Neuronal stem cell (in vitro differentiated cells): ENCODE results near the gene MAP6.

Experiments
- DNase-seq: peaks from one replicate; pipeline ENCODE4 v3.0.0-alpha.2; 2013; ENCODE audit warnings: low spot score
- H2AFZ ChIP-seq: one replicate; pipeline ENCODE4 v1.6.1; 2013; ENCODE audit warnings: mild to moderate bottlenecking, low read length, inconsistent platforms
- H2AK5ac ChIP-seq: 2 replicates; pipeline ENCODE4 v1.6.1; 2013; ENCODE audit warnings: low read depth, mild to moderate bottlenecking, inconsistent platforms, low read length, moderate library complexity, mixed read lengths
- H2BK120ac ChIP-seq: 2 replicates; pipeline ENCODE4 v1.6.1; 2013; ENCODE audit warnings: low read depth, mild to moderate bottlenecking, inconsistent platforms, low read length, moderate library complexity, mixed read lengths
- H2BK12ac ChIP-seq: one replicate; pipeline ENCODE4 v1.6.1; 2013; ENCODE audit warnings: low read length, inconsistent platforms
- H2BK15ac ChIP-seq: 2 replicates; pipeline ENCODE4 v1.6.1; 2013; ENCODE audit warnings: mild to moderate bottlenecking, low read length, inconsistent platforms, mixed read lengths
- H2BK5ac ChIP-seq: one replicate; pipeline ENCODE4 v1.6.1; 2013; ENCODE audit warnings: inconsistent platforms, mild to moderate bottlenecking, low read length, moderate library complexity
- H3K14ac ChIP-seq: one replicate; pipeline ENCODE4 v1.6.1; 2013; ENCODE audit warnings: low read length, inconsistent platforms
- H3K18ac ChIP-seq: 2 replicates; pipeline ENCODE4 v1.6.1; 2013; ENCODE audit warnings: low read length, inconsistent platforms
- H3K23ac ChIP-seq: 2 replicates; pipeline ENCODE4 v1.6.1; 2013; ENCODE audit warnings: low read depth, mild to moderate bottlenecking, mixed read lengths, low read length, inconsistent platforms; ENCODE audit not compliant: poor library complexity
- H3K27ac ChIP-seq: replicated peaks from 3 replicates; pipeline ENCODE4 v1.5.1; 2013; ENCODE audit warnings: low read length, inconsistent platforms
- H3K27me3 ChIP-seq, 3 experiments: 2 replicates each; pipeline ENCODE4 v1.6.1; 2013; ENCODE audit warnings: low read length in 3 of 3, mild to moderate bottlenecking in 2 of 3, inconsistent platforms in 1 of 3, low read depth in 1 of 3, mixed read lengths in 1 of 3, moderate library complexity in 1 of 3; ENCODE audit not compliant: control insufficient read depth in 3 of 3, insufficient read depth in 3 of 3
- H3K36me3 ChIP-seq, 2 donors: replicated peaks in 1 of 2; 2 replicates each; pipeline ENCODE4 v1.6.1; 2013; ENCODE audit warnings: low read length in 2 of 2; ENCODE audit not compliant: control insufficient read depth in 2 of 2, insufficient read depth in 2 of 2
- H3K4ac ChIP-seq: 2 replicates; pipeline ENCODE4 v1.6.1; 2013; ENCODE audit warnings: inconsistent platforms, mild to moderate bottlenecking, low read length, moderate library complexity
- H3K4me1 ChIP-seq, 2 donors: 1 replicate in 1 of 2; 2 replicates in 1 of 2; pipeline ENCODE4 v1.6.1; 2013; ENCODE audit warnings: low read length in 2 of 2, low read depth in 1 of 2; ENCODE audit not compliant: control insufficient read depth in 2 of 2, insufficient read depth in 1 of 2
- H3K4me2 ChIP-seq: one replicate; pipeline ENCODE4 v1.6.1; 2013; ENCODE audit warnings: mild to moderate bottlenecking, low read length, inconsistent platforms; ENCODE audit not compliant: insufficient read depth, poor library complexity, severe bottlenecking
- H3K4me3 ChIP-seq, 2 donors: 2 replicates each; pipeline ENCODE4 v1.5.1; 2013; ENCODE audit warnings: low read length in 2 of 2, mild to moderate bottlenecking in 2 of 2, inconsistent platforms in 1 of 2, moderate library complexity in 1 of 2
- H3K79me1 ChIP-seq: one replicate; pipeline ENCODE4 v1.6.1; 2013; ENCODE audit warnings: low read depth, mild to moderate bottlenecking, inconsistent platforms, low read length, moderate library complexity
- H3K9ac ChIP-seq: one replicate; pipeline ENCODE4 v1.6.1; 2013; ENCODE audit warnings: mild to moderate bottlenecking, low read depth, low read length, inconsistent platforms; ENCODE audit not compliant: poor library complexity
- H3K9me3 ChIP-seq, 2 donors: replicated peaks in 1 of 2; 2 replicates each; pipeline versions ENCODE3 to v1.6.1; 2013; ENCODE audit warnings: low read length in 2 of 2, mild to moderate bottlenecking in 2 of 2, inconsistent platforms in 1 of 2, low read depth in 1 of 2, mixed read lengths in 1 of 2, moderate library complexity in 1 of 2; ENCODE audit not compliant: control insufficient read depth in 2 of 2, insufficient read depth in 1 of 2
- H4K8ac ChIP-seq: one replicate; pipeline ENCODE4 v1.6.1; 2013; ENCODE audit warnings: low read depth, mild to moderate bottlenecking, inconsistent platforms, low read length, moderate library complexity
- H4K91ac ChIP-seq: one replicate; pipeline ENCODE4 v1.6.1; 2013; ENCODE audit warnings: low read length, low read depth, mild to moderate bottlenecking, inconsistent platforms; ENCODE audit not compliant: poor library complexity
- WGBS, 2 donors: extraction: QIAGEN DNeasy Blood & Tissue Kit; methylation state at CpG; one replicate each; pipeline ENCODE4 v1.1.7; 2013; ENCODE audit warnings: missing lambda C conversion rate in 2 of 2, mixed read lengths in 1 of 2; ENCODE audit not compliant: insufficient read length in 2 of 2, insufficient replicate concordance in 1 of 2; ENCODE audit errors: extremely low coverage in 2 of 2; 5-methylcytosine and 5-hydroxymethylcytosine counted together

Gene MAP6

DNA sequence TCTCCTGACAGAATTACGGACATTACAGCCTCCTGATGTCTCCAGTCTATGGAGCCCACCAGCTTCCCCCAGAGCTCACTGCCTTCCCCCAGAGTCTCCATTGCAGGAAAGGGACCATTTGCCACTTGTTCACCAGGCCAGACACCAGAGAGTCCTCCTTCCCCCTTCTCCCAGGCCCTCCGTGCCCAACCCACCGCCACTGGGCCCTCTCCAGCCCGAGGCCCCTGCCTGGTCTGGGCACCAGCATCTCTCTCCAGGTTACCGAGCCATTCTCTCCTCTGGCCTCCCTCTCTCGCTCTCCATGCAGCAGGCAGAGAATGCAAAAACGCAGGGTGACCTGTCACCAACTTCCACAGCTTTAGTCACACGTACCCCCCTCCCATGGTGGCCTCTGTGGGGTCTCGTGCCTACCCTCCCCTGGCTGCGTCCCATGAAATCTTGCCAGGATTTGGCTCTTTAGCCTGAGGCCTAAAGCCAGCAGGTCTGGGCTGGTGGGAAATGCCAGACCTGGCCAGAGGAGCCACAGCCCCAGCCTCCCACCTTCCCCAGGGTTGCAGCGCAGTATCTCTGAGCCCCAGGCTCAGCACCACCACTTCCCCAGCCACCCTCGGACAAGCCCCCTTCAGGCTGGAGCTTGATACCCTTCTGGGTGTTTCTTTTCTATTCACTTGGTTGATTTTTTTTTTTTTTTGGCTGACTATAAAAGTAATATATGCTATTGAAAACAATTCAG is 113.6 kb downstream of the MAP6 start:
- H2BK120ac ChIP-seq, result no peak overlapping the region
- no peaks in the 10 kb centered on the region for H3K36me3 ChIP-seq
- no peak overlapping the region for H3K9ac ChIP-seq
- no peaks in the 10 kb centered on the region for H3K27me3 ChIP-seq
- no peak overlapping the region for H2BK15ac ChIP-seq
- H3K4me1 ChIP-seq, result peaks cover 22 to 40% of the 10 kb centered on the region in 2 donors
- no peak overlapping the region for H2AK5ac ChIP-seq
- no peak overlapping the region for H3K4ac ChIP-seq
- no peak for DNase-seq
- peak overlapping the region; percentile 21 for H4K8ac ChIP-seq
- H2BK12ac ChIP-seq, result peak overlapping the region; percentile 87
- no peak overlapping the region for H3K27ac ChIP-seq
- no peak overlapping the region for H3K4me3 ChIP-seq
- no peak overlapping the region for H3K14ac ChIP-seq
- peak overlapping the region; percentile 87 for H2AFZ ChIP-seq
- no CpG with 5 or more reads among the region's 12 CpGs for WGBS, 2 donors
- no peaks in the 10 kb centered on the region for H3K9me3 ChIP-seq
- H3K79me1 ChIP-seq, result no peaks in the 10 kb centered on the region
- no peak overlapping the region for H3K23ac ChIP-seq
- H3K18ac ChIP-seq, result peak overlapping the region; percentile 55
- no peak overlapping the region for H3K4me2 ChIP-seq
- peak overlapping the region; percentile 49 for H4K91ac ChIP-seq
- no peak overlapping the region for H2BK5ac ChIP-seq

DNA sequence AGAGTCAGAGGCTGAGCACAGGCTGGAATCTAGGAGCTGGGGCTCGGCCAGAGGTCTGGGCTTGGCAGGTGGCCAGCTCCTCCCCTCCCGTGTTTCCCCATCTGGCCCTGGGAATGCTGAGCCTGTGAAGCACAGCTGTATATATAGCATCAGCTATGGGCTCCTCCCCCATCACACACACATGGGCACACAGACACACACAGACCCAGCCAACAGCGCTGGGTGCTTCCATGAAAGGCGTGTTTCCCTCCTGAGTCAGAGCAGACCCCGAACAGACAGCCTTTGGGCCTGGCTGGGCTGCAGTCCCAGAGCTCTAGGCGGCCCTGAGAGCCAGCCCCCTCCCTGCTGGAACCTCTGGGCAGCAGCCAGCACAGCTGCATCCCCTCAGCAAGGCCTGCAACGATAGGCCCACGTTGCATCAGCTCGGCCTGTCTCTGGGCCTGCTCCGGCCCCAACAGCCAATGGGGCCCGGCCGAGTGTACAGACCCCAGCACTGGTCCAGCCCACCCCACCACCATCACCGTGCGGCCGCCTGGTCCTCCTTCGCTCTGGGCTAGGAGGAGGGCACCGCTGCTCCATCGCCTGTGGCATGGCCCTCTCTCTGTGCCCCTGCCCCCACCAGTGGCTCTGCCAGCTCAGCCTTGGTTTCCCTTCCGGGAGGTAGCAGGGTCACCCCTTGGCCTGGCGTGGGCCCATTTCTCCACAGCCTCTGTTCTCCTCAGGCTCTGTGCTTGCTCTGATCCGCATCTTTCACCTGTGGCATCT is 114.4 kb downstream of the MAP6 start:
- H3K23ac ChIP-seq, result no peak overlapping the region
- H3K27ac ChIP-seq, result peak overlapping the region; percentile 48
- no peaks in the 10 kb centered on the region for H3K79me1 ChIP-seq
- peak overlapping the region; percentile 40 for H2BK15ac ChIP-seq
- H2AK5ac ChIP-seq, result peak overlapping the region; percentile 23
- no peaks in the 10 kb centered on the region for H3K9me3 ChIP-seq
- peak overlapping the region in 1 of 2 donors; percentile 22 for H3K4me3 ChIP-seq
- peaks cover 17 to 34% of the 10 kb centered on the region in 2 donors for H3K4me1 ChIP-seq
- no peak overlapping the region for H2BK120ac ChIP-seq
- H2AFZ ChIP-seq, result peak overlapping the region; percentile 87
- peak overlapping the region; percentile 87 for H2BK12ac ChIP-seq
- H3K14ac ChIP-seq, result peak overlapping the region; percentile 59
- H3K4ac ChIP-seq, result no peak overlapping the region
- H3K27me3 ChIP-seq, result no peaks in the 10 kb centered on the region
- no peaks in the 10 kb centered on the region for H3K36me3 ChIP-seq
- peak overlapping the region; percentile 94 for H3K18ac ChIP-seq
- H4K91ac ChIP-seq, result peak overlapping the region; percentile 15
- peak; percentile 55 for DNase-seq
- H3K4me2 ChIP-seq, result no peak overlapping the region
- WGBS, 2 donors, result no CpG with 5 or more reads among the region's 21 CpGs
- H4K8ac ChIP-seq, result peak overlapping the region; percentile 83
- no peak overlapping the region for H2BK5ac ChIP-seq
- peak overlapping the region; percentile 53 for H3K9ac ChIP-seq

DNA sequence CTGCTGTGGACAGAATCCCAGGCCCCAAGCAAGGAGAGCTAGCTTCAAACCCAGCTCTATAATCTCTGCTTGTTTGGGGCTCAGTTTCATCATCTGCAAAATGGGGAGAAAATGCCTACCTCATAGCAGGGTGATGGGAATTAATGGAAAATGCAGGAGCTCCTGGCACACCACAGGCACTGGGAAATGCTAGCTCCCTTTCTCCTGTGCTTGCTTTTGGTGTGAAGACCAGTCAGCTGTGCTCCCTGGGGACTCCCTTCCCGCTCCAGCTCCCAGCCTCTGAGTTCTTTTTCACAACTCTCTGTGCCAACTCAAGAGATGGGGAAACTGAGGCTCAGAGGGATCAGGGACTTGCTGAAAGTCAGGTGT is 115.0 kb downstream of the MAP6 start:
- no peak for DNase-seq
- H3K14ac ChIP-seq, result no peak overlapping the region
- H2AK5ac ChIP-seq, result peak overlapping the region; percentile 23
- H2AFZ ChIP-seq, result peak overlapping the region; percentile 87
- peaks cover 0 to 2% of the 10 kb centered on the region in 2 donors for H3K9me3 ChIP-seq
- H4K91ac ChIP-seq, result no peak overlapping the region
- no peak overlapping the region for H2BK5ac ChIP-seq
- H3K4me3 ChIP-seq, result peak overlapping the region in 1 of 2 donors; percentile 22
- H3K23ac ChIP-seq, result no peak overlapping the region
- H3K4me1 ChIP-seq, result peaks cover 13 to 28% of the 10 kb centered on the region in 2 donors
- no peak overlapping the region for H4K8ac ChIP-seq
- H3K9ac ChIP-seq, result no peak overlapping the region
- H3K36me3 ChIP-seq, result no peaks in the 10 kb centered on the region
- H3K4me2 ChIP-seq, result no peak overlapping the region
- no peak overlapping the region for H2BK120ac ChIP-seq
- H3K27ac ChIP-seq, result no peak overlapping the region
- H2BK12ac ChIP-seq, result no peak overlapping the region
- H3K18ac ChIP-seq, result peak overlapping the region; percentile 94
- H3K4ac ChIP-seq, result no peak overlapping the region
- WGBS, 2 donors, result no CpG with 5 or more reads among the region's 1 CpG
- no peak overlapping the region for H2BK15ac ChIP-seq
- H3K27me3 ChIP-seq, result no peaks in the 10 kb centered on the region
- no peaks in the 10 kb centered on the region for H3K79me1 ChIP-seq

DNA sequence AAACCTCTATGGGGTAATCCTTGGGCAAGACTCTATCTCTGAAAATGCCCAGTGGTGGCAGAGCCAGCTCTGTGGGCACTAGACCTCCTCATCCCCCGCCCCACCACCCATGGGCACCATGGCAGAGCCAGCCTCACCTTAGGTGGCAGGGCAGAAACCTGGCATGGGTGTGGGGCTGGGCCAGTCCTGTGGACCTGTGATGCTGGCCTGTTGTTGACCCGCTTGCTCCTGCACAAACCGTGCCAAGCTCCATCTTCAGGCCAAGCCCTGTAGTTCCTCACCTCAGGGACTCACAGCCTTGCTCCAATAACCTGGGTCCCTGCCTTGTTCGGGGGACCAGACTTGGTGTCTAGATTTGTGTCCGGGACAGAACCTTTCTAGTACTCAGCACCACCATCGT is 115.7 kb downstream of the MAP6 start:
- Histone ChIP-seq H2BK15ac (no peak overlapping the region), H4K8ac (no peak overlapping the region), H3K23ac (no peak overlapping the region), H3K27ac (no peak overlapping the region), H3K9ac (no peak overlapping the region), H2BK120ac (no peak overlapping the region), H3K14ac (no peak overlapping the region), H2AK5ac (peak overlapping the region; percentile 31), H3K9me3 (peaks cover 0 to 2% of the 10 kb centered on the region in 2 donors), H2BK12ac (peak overlapping the region; percentile 19), H3K18ac (peak overlapping the region; percentile 42), H3K36me3 (no peaks in the 10 kb centered on the region), H3K4me2 (no peak overlapping the region), H3K27me3 (no peaks in the 10 kb centered on the region), H3K4me1 (peaks cover 11 to 22% of the 10 kb centered on the region in 2 donors), H2AFZ (no peak overlapping the region), H3K4me3 (no peak overlapping the region), H4K91ac (no peak overlapping the region), H2BK5ac (no peak overlapping the region), H3K79me1 (no peaks in the 10 kb centered on the region), H3K4ac (no peak overlapping the region)
- WGBS, 2 donors, result no CpG with 5 or more reads among the region's 6 CpGs
- DNase-seq, result no peak
